Ovary (tissue), 9 donors: ENCODE data around the gene DRC1. TPM values are rescaled to one million over a fixed set of nuclear protein-coding genes. Genes with fewer than 3 reads are reported as not detected.

Experiments
- DNase-seq, 5 donors: peaks; one replicate each; pipeline ENCODE4 v3.0.0-alpha.2; 2019 to 2020
- H3K27ac ChIP-seq, 2 donors: fragments of 200-600 bp; one replicate each; pipeline versions ENCODE4 v1.5.1 to v1.8.0; 2019 to 2022
- H3K27me3 ChIP-seq: fragments of 200-600 bp; one replicate; pipeline ENCODE4 v1.8.0; 2022
- H3K36me3 ChIP-seq: fragments of 200-600 bp; sonication (generic); one replicate; pipeline ENCODE4 v1.5.1; 2019
- H3K4me1 ChIP-seq: one replicate; pipeline ENCODE4 v1.8.1; 2013; ENCODE audit warnings: mild to moderate bottlenecking, moderate library complexity; ENCODE audit not compliant: insufficient read depth
- H3K4me3 ChIP-seq: fragments of 200-600 bp; sonication (generic); one replicate; pipeline ENCODE4 v1.5.1; 2017
- H3K9me3 ChIP-seq, 2 donors: fragments of 200-600 bp in 1 of 2; sonication (generic) in 1 of 2; one replicate each; pipeline versions ENCODE4 v1.5.1 to v1.8.1; 2013 to 2019; ENCODE audit warnings: mild to moderate bottlenecking in 1 of 2, moderate library complexity in 1 of 2
- EP300 ChIP-seq: sonication (generic); formaldehyde crosslinking; IDR thresholded peaks from one replicate; pipeline ENCODE4 v1.6.1; 2017; ENCODE audit warnings: antibody characterized with exemption
- POLR2A ChIP-seq: fragments of 450-650 bp; IDR thresholded peaks from one replicate; pipeline ENCODE4 v1.6.1; 2017; ENCODE audit warnings: antibody characterized with exemption, mild to moderate bottlenecking, moderate library complexity
- WGBS, 3 donors: extraction: QIAGEN DNeasy Blood & Tissue Kit in 1 of 3; methylation state at CpG; one replicate each; pipeline versions ENCODE4 v1.1.5 to v1.1.7; 2013 to 2017; 5-methylcytosine and 5-hydroxymethylcytosine counted together
- intact Hi-C, 4 donors: fragments of 100-400 bp; cut with DNase I; formaldehyde crosslinking; loops; one replicate each; pipeline versions ENCODE4 v1.11.0 to v1.15.1; 2022 to 2023
- polyA plus RNA-seq, 2 donors: library from polyadenylated mRNA; stranded (reverse); fragments of 200-250 nt in 1 of 2; fragments of 350-450 nt in 1 of 2; fragmentation: Illumina TruSeq in 1 of 2; extraction: RNeasy Lipid Tissue Mini Kit (QIAGEN cat#74804) in 1 of 2; gene quantifications; one replicate each; pipeline ENCODE4 v1.2.3, GENCODE V29; 2013 to 2014
- total RNA-seq, 7 donors: library from RNA; depleted of rRNA in 2 of 7; stranded (reverse); fragments of >200 nt in 2 of 7; fragmentation: NEBNext Ultra II Directional in 3 of 7; extraction: Animal tissue kit (Norgen Biotek cat#: 25700) in 3 of 7; gene quantifications; one replicate each; pipeline versions ENCODE4 v1.1.0 to v1.2.4, GENCODE V29; 2016 to 2023
- TF ChIP-seq, protein P1 (sequence below), 3 donors: fragments of 450-650 bp in 2 of 3; fragments of 200-600 bp in 1 of 3; IDR thresholded peaks; one replicate each; pipeline versions ENCODE4 v1.5.1 to v1.8.0; 2016 to 2022; ENCODE audit warnings: antibody characterized with exemption in 3 of 3, mild to moderate bottlenecking in 1 of 3
- donor health status: DM: no; HTN: no; CAD: no; lungs with moderate emphysema.
- donor health status: DM: no; HTN: no; CAD: no.
- donor health status: Bipolar disorder and iron deficiency.
- donor health status: DM: yes; HTN: yes; CAD: no.
- donor health status: DM: no; HTN: no; CAD: no.
- donor health status: DM: yes; HTN: yes; CAD: no.

The DRC1 gene
- total and polyA plus RNA-seq, 9 donors, result 0.05 to 11.8 (median 1.2) TPM; not detected in 3

DNA sequence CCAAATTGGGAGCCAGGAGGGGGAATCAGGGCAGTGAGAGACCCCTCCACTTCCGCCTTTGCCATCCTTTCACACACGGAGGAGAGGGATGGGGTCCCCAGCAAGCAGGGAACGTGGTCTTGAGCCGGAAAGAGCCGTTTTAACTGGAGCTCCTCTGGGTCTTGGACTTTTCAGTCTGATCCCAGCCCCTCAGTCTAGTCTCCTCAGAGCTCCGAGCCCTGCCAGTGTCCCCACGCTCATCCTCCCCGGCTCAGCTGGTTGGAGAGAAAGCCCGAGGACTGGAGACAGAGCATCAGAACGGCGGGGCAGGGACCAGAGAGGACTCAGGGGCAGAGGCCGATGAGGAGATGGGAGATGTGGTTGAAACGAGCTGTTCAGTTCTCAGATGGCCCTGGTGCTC is 102.3 kb downstream of the DRC1 start:
- intact Hi-C loops, result no loop called here
- 50 to 67% (median 59%) methylated on average over 13 of the region's 13 CpGs for WGBS, 3 donors

DNA sequence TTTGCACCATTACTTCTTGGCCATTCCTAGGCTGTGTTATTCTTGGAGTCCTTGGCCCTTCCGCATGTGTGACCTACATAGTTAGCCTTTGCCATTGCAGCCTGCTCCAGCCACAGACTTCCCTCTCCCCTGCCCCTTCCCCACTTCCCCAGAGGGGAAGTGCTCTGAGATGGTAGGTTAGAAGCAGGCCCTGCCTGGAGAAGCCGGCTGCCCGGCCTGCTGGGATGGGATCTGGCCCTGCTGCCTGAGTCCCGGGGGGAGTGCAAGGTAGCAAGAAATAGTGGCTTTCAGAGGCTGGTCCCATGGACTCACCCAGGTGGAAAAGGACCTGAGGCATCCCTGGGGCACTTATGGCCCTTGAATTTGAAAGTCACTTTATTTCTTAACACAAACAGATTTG is 104.6 kb downstream of the DRC1 start:
- TF ChIP-seq EP300 (no peak), POLR2A (no peak)
- TF ChIP-seq, protein P1, sequence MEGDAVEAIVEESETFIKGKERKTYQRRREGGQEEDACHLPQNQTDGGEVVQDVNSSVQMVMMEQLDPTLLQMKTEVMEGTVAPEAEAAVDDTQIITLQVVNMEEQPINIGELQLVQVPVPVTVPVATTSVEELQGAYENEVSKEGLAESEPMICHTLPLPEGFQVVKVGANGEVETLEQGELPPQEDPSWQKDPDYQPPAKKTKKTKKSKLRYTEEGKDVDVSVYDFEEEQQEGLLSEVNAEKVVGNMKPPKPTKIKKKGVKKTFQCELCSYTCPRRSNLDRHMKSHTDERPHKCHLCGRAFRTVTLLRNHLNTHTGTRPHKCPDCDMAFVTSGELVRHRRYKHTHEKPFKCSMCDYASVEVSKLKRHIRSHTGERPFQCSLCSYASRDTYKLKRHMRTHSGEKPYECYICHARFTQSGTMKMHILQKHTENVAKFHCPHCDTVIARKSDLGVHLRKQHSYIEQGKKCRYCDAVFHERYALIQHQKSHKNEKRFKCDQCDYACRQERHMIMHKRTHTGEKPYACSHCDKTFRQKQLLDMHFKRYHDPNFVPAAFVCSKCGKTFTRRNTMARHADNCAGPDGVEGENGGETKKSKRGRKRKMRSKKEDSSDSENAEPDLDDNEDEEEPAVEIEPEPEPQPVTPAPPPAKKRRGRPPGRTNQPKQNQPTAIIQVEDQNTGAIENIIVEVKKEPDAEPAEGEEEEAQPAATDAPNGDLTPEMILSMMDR (IDR thresholded peaks at IDR 0.05), result no peak
- intact Hi-C loops, result no loop called here
- WGBS, 3 donors, result 73 to 93% (median 82%) methylated on average over 4 of the region's 4 CpGs
- Histone ChIP-seq H3K9me3 (no peaks in the 10 kb centered on the region), H3K27ac (no peak overlapping the region), H3K4me1 (no peaks in the 10 kb centered on the region), H3K4me3 (no peak overlapping the region), H3K36me3 (no peaks in the 10 kb centered on the region), H3K27me3 (no peaks in the 10 kb centered on the region)
- no peak for DNase-seq

More for the DNA sequence above, 102.3 kb downstream of the DRC1 start:
- Histone ChIP-seq H3K4me3 (no peak overlapping the region), H3K27ac (no peak overlapping the region), H3K9me3 (no peaks in the 10 kb centered on the region), H3K4me1 (no peaks in the 10 kb centered on the region), H3K36me3 (no peaks in the 10 kb centered on the region), H3K27me3 (no peaks in the 10 kb centered on the region)
- TF ChIP-seq, protein P1 (IDR thresholded peaks at IDR 0.05), result no peak
- TF ChIP-seq EP300 (no peak), POLR2A (no peak)
- no peak for DNase-seq

Other genes with a start within 250 kb of the DRC1 start
- gene GAREM2, start 228.8 kb upstream of the DRC1 start, total RNA-seq, result 10 to 100 TPM in 1 of 7 donors, 1 to 10 TPM in 6; 1.0 to 13.5 (median 6.2) TPM
- gene GAREM2, start 228.8 kb upstream of the DRC1 start, polyA plus RNA-seq, result 1 to 10 TPM; 2.4 to 3.1 TPM
- 100 to 1,000 TPM in 5 of 7 donors, 10 to 100 TPM in 2; 85.2 to 167 (median 129) TPM for gene HADHA, start 157.3 kb upstream of the DRC1 start, total RNA-seq
- gene HADHA, start 157.3 kb upstream of the DRC1 start, polyA plus RNA-seq, result 100 to 1,000 TPM in 1 of 2 donors, 10 to 100 TPM in 1; 94.1 to 290 TPM
- gene HADHB, start 157.0 kb upstream of the DRC1 start, total RNA-seq, result 100 to 1,000 TPM in 5 of 7 donors, 10 to 100 TPM in 2; 81.1 to 124 (median 104) TPM
- gene HADHB, start 157.0 kb upstream of the DRC1 start, polyA plus RNA-seq, result 100 to 1,000 TPM in 1 of 2 donors, 10 to 100 TPM in 1; 88.9 to 224 TPM
- 10 to 100 TPM in 6 of 7 donors, 1 to 10 TPM in 1; 7.3 to 23.7 (median 16.4) TPM for gene SELENOI, start 55.8 kb upstream of the DRC1 start, total RNA-seq
- gene SELENOI, start 55.8 kb upstream of the DRC1 start, polyA plus RNA-seq, result 1 to 10 TPM; 2.5 to 4.3 TPM
- under 1 TPM in 2 of 7 donors, not detected in 5; 0.11 to 0.33 TPM for gene ADGRF3, start 55.1 kb upstream of the DRC1 start, total RNA-seq
- gene ADGRF3, start 55.1 kb upstream of the DRC1 start, polyA plus RNA-seq, result under 1 TPM; 0.06 to 0.20 TPM
- under 1 TPM in 5 of 7 donors, not detected in 2; under 0.01 to 0.37 (median 0.17) TPM for gene OTOF, start 76.2 kb downstream of the DRC1 start, total RNA-seq
- under 1 TPM; 0.16 to 0.33 TPM for gene OTOF, start 76.2 kb downstream of the DRC1 start, polyA plus RNA-seq
- not detected for gene CIB4, start 239.4 kb downstream of the DRC1 start, total RNA-seq
- 1 to 10 TPM in 1 of 2 donors, not detected in 1; 3.9 TPM for gene CIB4, start 239.4 kb downstream of the DRC1 start, polyA plus RNA-seq